Endodermal cell (in vitro differentiated cells): ENCODE data around the gene ZKSCAN3. TPM values are rescaled to one million over a fixed set of nuclear protein-coding genes. Genes with fewer than 3 reads are reported as not detected.

Experiments used
- DNase-seq: peaks from one replicate; pipeline ENCODE4 v3.0.0-alpha.2; 2017
- H3K27ac ChIP-seq: 2 replicates; pipeline ENCODE4 v1.5.1; 2013; ENCODE audit warnings: mild to moderate bottlenecking, low read depth, low read length, moderate library complexity
- H3K27me3 ChIP-seq: 2 replicates; pipeline ENCODE4 v1.6.1; 2013; ENCODE audit warnings: mild to moderate bottlenecking, low read length, moderate library complexity; ENCODE audit not compliant: insufficient read depth, control insufficient read depth, poor library complexity, severe bottlenecking
- H3K36me3 ChIP-seq: 2 replicates; pipeline ENCODE4 v1.7.0; 2013; ENCODE audit warnings: mild to moderate bottlenecking, low read length, moderate library complexity; ENCODE audit not compliant: control insufficient read depth, insufficient read depth
- H3K4me1 ChIP-seq: one replicate; pipeline ENCODE4 v1.7.0; 2013; ENCODE audit warnings: low read length; ENCODE audit not compliant: control insufficient read depth, insufficient read depth
- H3K4me3 ChIP-seq: 2 replicates; pipeline ENCODE4 v1.5.1; 2013; ENCODE audit warnings: mild to moderate bottlenecking, low read length, moderate library complexity
- H3K9ac ChIP-seq: 2 replicates; pipeline ENCODE4 v1.6.1; 2013; ENCODE audit warnings: mild to moderate bottlenecking, low read length, moderate library complexity; ENCODE audit not compliant: poor library complexity, severe bottlenecking; ENCODE audit errors: extremely low read depth
- H3K9me3 ChIP-seq: 2 replicates; pipeline ENCODE4 v1.6.1; 2013; ENCODE audit warnings: mild to moderate bottlenecking, low read length, moderate library complexity; ENCODE audit not compliant: control insufficient read depth
- H3K27ac Mint-ChIP-seq: 2 replicates; pipeline ENCODE4 v1.8.0; 2020; ENCODE audit warnings: mixed read lengths
- H3K27me3 Mint-ChIP-seq: 2 replicates; pipeline ENCODE4 v1.8.0; 2021; ENCODE audit warnings: mild to moderate bottlenecking, mixed read lengths; ENCODE audit not compliant: insufficient read depth
- H3K36me3 Mint-ChIP-seq: 2 replicates; pipeline ENCODE4 v1.8.0; 2020; ENCODE audit warnings: low read depth, mixed read lengths
- H3K4me1 Mint-ChIP-seq: 2 replicates; pipeline ENCODE4 v1.8.0; 2020; ENCODE audit warnings: mixed read lengths
- H3K4me3 Mint-ChIP-seq: 2 replicates; pipeline ENCODE4 v1.8.0; 2020; ENCODE audit warnings: mild to moderate bottlenecking, moderate library complexity, mixed read lengths
- H3K9me3 Mint-ChIP-seq: 2 replicates; pipeline ENCODE4 v1.8.0; 2020; ENCODE audit warnings: mild to moderate bottlenecking, mixed read lengths
- CTCF ChIP-seq: fragments of 200-600 bp; sonication (generic); conservative IDR thresholded peaks from 2 replicates; pipeline ENCODE4 v1.5.0; 2021; ENCODE audit warnings: antibody characterized with exemption, mild to moderate bottlenecking
- WGBS, 2 experiments: methylation state at CpG; one replicate each; pipeline versions ENCODE4 v1.1.5 to v1.1.7; 2013; ENCODE audit warnings: missing lambda C conversion rate in 2 of 2, mixed read lengths in 1 of 2; ENCODE audit not compliant: insufficient coverage in 1 of 2, insufficient read length in 1 of 2; 5-methylcytosine and 5-hydroxymethylcytosine counted together
- total RNA-seq, 2 donors: library from RNA; stranded (reverse); fragmentation: NEBNext Ultra II Directional in 1 of 2; extraction: Animal tissue kit (Norgen Biotek cat#: 25700) in 1 of 2; gene quantifications; 2 replicates in 1 of 2; 3 replicates in 1 of 2; pipeline ENCODE4 v1.2.1, GENCODE V29; 2021

Gene ZKSCAN3
- total RNA-seq, 2 donors from 2014 or later: 10.1 to 11.4 TPM

- Histone ChIP-seq H3K36me3 (peaks cover 8% of the 10 kb centered on the region), H3K4me1 (peaks cover 3% of the 10 kb centered on the region), H3K27me3 (no peaks in the 10 kb centered on the region), H3K4me3 (no peak overlapping the region), H3K9ac (no peak overlapping the region), H3K27ac (no peak overlapping the region), H3K9me3 (peaks cover 22% of the 10 kb centered on the region)
- Mint-ChIP-seq H3K27me3 (no peaks in the 10 kb centered on the region), H3K27ac (no peak overlapping the region), H3K4me3 (no peak overlapping the region), H3K4me1 (peaks cover 30% of the 10 kb centered on the region), H3K36me3 (peaks cover 13% of the 10 kb centered on the region), H3K9me3 (peaks cover 4% of the 10 kb centered on the region)
- no peak for DNase-seq
- TF ChIP-seq CTCF: no peak
- 96 to 100% methylated on average over 1 to 3 of the region's 3 CpGs for WGBS, 2 experiments
Observed at GRCh38 chr6:28353356-28353755, 3.6 kb downstream of the ZKSCAN3 start.

GRCh38 chr6:28353981-28354676 is 4.4 kb downstream of the ZKSCAN3 start:
- no peak overlapping the region for H3K9ac ChIP-seq
- Mint-ChIP-seq H3K4me1 (peaks cover 30% of the 10 kb centered on the region), H3K36me3 (peaks cover 16% of the 10 kb centered on the region), H3K27ac (no peak overlapping the region), H3K27me3 (no peaks in the 10 kb centered on the region), H3K4me3 (no peak overlapping the region), H3K9me3 (peaks cover 4% of the 10 kb centered on the region)
- WGBS, 2 experiments: 96% methylated on average over 8 to 11 of the region's 11 CpGs
- peaks cover 3% of the 10 kb centered on the region for H3K4me1 ChIP-seq
- DNase-seq: no peak
- TF ChIP-seq CTCF: no peak
- no peaks in the 10 kb centered on the region for H3K27me3 ChIP-seq
- peaks cover 22% of the 10 kb centered on the region for H3K9me3 ChIP-seq
- no peak overlapping the region for H3K27ac ChIP-seq
- H3K4me3 ChIP-seq: no peak overlapping the region
- peaks cover 8% of the 10 kb centered on the region for H3K36me3 ChIP-seq

DNA sequence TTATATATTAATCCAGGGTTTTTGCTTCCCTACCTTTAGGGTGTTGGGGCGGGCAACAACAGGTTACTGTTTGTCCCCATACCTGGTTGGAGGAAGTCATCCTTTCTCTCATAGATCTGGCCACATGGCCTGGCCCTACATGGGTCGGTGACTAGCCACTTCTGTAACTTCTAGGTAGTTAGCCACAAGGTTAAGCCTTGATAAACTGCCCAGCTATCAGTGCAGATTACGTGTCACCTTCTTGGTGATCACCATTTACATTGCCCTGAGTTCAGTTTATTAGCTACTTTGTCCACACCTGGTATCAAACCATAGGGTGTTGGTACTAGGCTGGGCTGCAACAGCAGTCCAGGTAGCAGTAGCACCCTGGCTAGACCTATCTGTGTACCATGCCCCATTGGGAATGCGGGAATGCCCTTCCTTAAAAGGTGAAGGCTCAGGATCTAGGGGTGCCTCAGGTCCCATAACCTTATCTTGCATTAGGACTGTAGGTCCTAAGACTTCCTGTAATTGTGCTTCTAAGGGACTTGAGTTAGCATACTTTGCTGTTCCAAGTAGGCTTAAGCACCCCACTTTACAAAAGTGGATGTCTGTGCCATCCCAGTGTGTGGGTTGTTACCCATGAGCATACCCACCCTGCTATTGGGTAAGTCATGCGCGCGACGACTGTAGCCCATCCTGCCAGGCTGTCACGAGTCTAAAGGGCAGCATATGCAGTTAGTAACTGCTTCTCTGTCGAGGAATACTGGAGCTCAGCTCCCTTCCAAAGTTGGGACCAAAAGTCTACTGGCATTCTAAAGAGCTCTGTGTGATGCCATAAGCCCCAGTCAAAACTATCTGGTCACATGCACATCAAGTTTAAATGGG is 5.2 kb downstream of the ZKSCAN3 start:
- peaks cover 21% of the 10 kb centered on the region for H3K36me3 Mint-ChIP-seq
- peaks cover 4% of the 10 kb centered on the region for H3K9me3 Mint-ChIP-seq
- Histone ChIP-seq H3K9me3 (peaks cover 22% of the 10 kb centered on the region), H3K27me3 (no peaks in the 10 kb centered on the region), H3K9ac (no peak overlapping the region), H3K4me3 (no peak overlapping the region), H3K4me1 (peaks cover 3% of the 10 kb centered on the region), H3K27ac (no peak overlapping the region), H3K36me3 (peaks cover 8% of the 10 kb centered on the region)
- no peak overlapping the region for H3K4me3 Mint-ChIP-seq
- peaks cover 30% of the 10 kb centered on the region for H3K4me1 Mint-ChIP-seq
- H3K27ac Mint-ChIP-seq: no peak overlapping the region
- TF ChIP-seq CTCF: no peak
- no peak for DNase-seq
- WGBS, 2 experiments: 93 to 95% methylated on average over 9 to 10 of the region's 10 CpGs
- H3K27me3 Mint-ChIP-seq: no peaks in the 10 kb centered on the region
